Retinal pigment epithelial cell (primary cell): ENCODE data around the gene ATXN7.

Experiments
- DNase-seq: peaks from one replicate; pipeline ENCODE4 v3.0.0-alpha.2; 2010; ENCODE audit warnings: low read depth
- H3K4me3 ChIP-seq: 2 replicates; pipeline ENCODE4 v1.5.1; 2011; ENCODE audit warnings: mild to moderate bottlenecking, low read length, control low read depth, moderate library complexity
- CTCF ChIP-seq: conservative IDR thresholded peaks from 2 replicates; pipeline ENCODE4 v1.5.1; 2011; ENCODE audit warnings: low read depth, low read length, control low read depth, inconsistent platforms

The ATXN7 gene

GRCh38 chr3:64023861-64024223 lies 160.2 kb downstream of the ATXN7 start:
- TF ChIP-seq CTCF = no peak
- DNase-seq = no peak
- no peak overlapping the region for H3K4me3 ChIP-seq

- no peak overlapping the region for H3K4me3 ChIP-seq
- no peak for TF ChIP-seq CTCF
- DNase-seq = no peak
Measured at GRCh38 chr3:64026346-64026745, 162.7 kb downstream of the ATXN7 start.

GRCh38 chr3:64027658-64028057 lies 164.0 kb downstream of the ATXN7 start:
- H3K4me3 ChIP-seq = no peak overlapping the region
- no peak for TF ChIP-seq CTCF

GRCh38 chr3:64028754-64029153 lies 165.1 kb downstream of the ATXN7 start:
- TF ChIP-seq CTCF = no peak
- no peak overlapping the region for H3K4me3 ChIP-seq
- no peak for DNase-seq

More at GRCh38 chr3:64027658-64028057, 164.0 kb downstream of the ATXN7 start:
- no peak for DNase-seq

GRCh38 chr3:64029287-64029686 lies 165.6 kb downstream of the ATXN7 start:
- no peak for DNase-seq
- no peak for TF ChIP-seq CTCF
- H3K4me3 ChIP-seq = no peak overlapping the region

GRCh38 chr3:64030741-64031140 lies 167.1 kb downstream of the ATXN7 start:
- peak; percentile 86 for TF ChIP-seq CTCF
- no peak for DNase-seq
- H3K4me3 ChIP-seq = peak overlapping the region; percentile 18

- no peak overlapping the region for H3K4me3 ChIP-seq
- no peak for TF ChIP-seq CTCF
- DNase-seq = no peak
Measured at GRCh38 chr3:64031540-64032508, 168.2 kb downstream of the ATXN7 start.
